ENCODE measurements around the gene PTPRCAP.
A peak's percentile ranks its signal among the peaks of the same experiment; 100 is the strongest.

PTPRCAP gene

GRCh38 chr11:67401495-67402191 is 35.8 kb downstream of the PTPRCAP start, which contains the start of gene PPP1CA:
TSS of gene PPP1CA (minus strand) at chr11:67401858. CDS start at chr11:67401782, 76 bp downstream.
- TF ChIP-seq CTCF (IDR thresholded peaks at IDR 0.05; ENCODE audit: insufficient read depth, low read length, poor library complexity, severe bottlenecking) = peak; percentile 9
- Histone ChIP-seq H3K4me3 (replicated peaks; ENCODE audit: low read depth, low read length) (peak within 1 kb of the TSS; percentile 90), H3K27me3 (replicated peaks; ENCODE audit: control insufficient read depth, insufficient read depth, low read length) (no peaks in the 10 kb centered on the region), H3K36me3 (ENCODE audit: control insufficient read depth, insufficient read depth, low read length) (peaks cover 35% of the 10 kb centered on the region)
- peak; percentile 89 for DNase-seq (ENCODE audit: extremely low read depth, insufficient read length)

- TF ChIP-seq CTCF (IDR thresholded peaks at IDR 0.05; ENCODE audit: insufficient read depth, low read length, poor library complexity, severe bottlenecking) = no peak
- no peak for DNase-seq (ENCODE audit: extremely low read depth, insufficient read length)
- Histone ChIP-seq H3K36me3 (ENCODE audit: control insufficient read depth, insufficient read depth, low read length) (peaks cover 36% of the 10 kb centered on the region), H3K4me3 (replicated peaks; ENCODE audit: low read depth, low read length) (peak overlapping the region; percentile 90), H3K27me3 (replicated peaks; ENCODE audit: control insufficient read depth, insufficient read depth, low read length) (no peaks in the 10 kb centered on the region)
Measured at GRCh38 chr11:67400942-67401494, 36.5 kb downstream of the PTPRCAP start.

GRCh38 chr11:67400251-67400941 is 37.1 kb downstream of the PTPRCAP start:
- peaks cover 36% of the 10 kb centered on the region for H3K36me3 ChIP-seq (ENCODE audit: control insufficient read depth, insufficient read depth, low read length)

GRCh38 chr11:67398661-67399563 is 38.6 kb downstream of the PTPRCAP start:
- Histone ChIP-seq H3K4me3 (replicated peaks; ENCODE audit: low read depth, low read length) (no peak overlapping the region), H3K27me3 (replicated peaks; ENCODE audit: control insufficient read depth, insufficient read depth, low read length) (no peaks in the 10 kb centered on the region), H3K36me3 (ENCODE audit: control insufficient read depth, insufficient read depth, low read length) (peaks cover 34% of the 10 kb centered on the region)
- no peak for DNase-seq (ENCODE audit: extremely low read depth, insufficient read length)
- no peak for TF ChIP-seq CTCF (IDR thresholded peaks at IDR 0.05; ENCODE audit: insufficient read depth, low read length, poor library complexity, severe bottlenecking)

More at GRCh38 chr11:67400251-67400941, 37.1 kb downstream of the PTPRCAP start:
- DNase-seq (ENCODE audit: extremely low read depth, insufficient read length) = no peak
- H3K4me3 ChIP-seq (replicated peaks; ENCODE audit: low read depth, low read length) = peak overlapping the region; percentile 90
- no peaks in the 10 kb centered on the region for H3K27me3 ChIP-seq (replicated peaks; ENCODE audit: control insufficient read depth, insufficient read depth, low read length)
- no peak for TF ChIP-seq CTCF (IDR thresholded peaks at IDR 0.05; ENCODE audit: insufficient read depth, low read length, poor library complexity, severe bottlenecking)

- no peak for TF ChIP-seq CTCF (IDR thresholded peaks at IDR 0.05; ENCODE audit: insufficient read depth, low read length, poor library complexity, severe bottlenecking)
- H3K4me3 ChIP-seq (replicated peaks; ENCODE audit: low read depth, low read length) = no peak overlapping the region
- H3K36me3 ChIP-seq (ENCODE audit: control insufficient read depth, insufficient read depth, low read length) = peaks cover 36% of the 10 kb centered on the region
- DNase-seq (ENCODE audit: extremely low read depth, insufficient read length) = no peak
- no peaks in the 10 kb centered on the region for H3K27me3 ChIP-seq (replicated peaks; ENCODE audit: control insufficient read depth, insufficient read depth, low read length)
Measured at GRCh38 chr11:67397986-67398660, 39.4 kb downstream of the PTPRCAP start.
